Measurements from ENCODE around the gene HBG2.

The HBG2 gene

DNA sequence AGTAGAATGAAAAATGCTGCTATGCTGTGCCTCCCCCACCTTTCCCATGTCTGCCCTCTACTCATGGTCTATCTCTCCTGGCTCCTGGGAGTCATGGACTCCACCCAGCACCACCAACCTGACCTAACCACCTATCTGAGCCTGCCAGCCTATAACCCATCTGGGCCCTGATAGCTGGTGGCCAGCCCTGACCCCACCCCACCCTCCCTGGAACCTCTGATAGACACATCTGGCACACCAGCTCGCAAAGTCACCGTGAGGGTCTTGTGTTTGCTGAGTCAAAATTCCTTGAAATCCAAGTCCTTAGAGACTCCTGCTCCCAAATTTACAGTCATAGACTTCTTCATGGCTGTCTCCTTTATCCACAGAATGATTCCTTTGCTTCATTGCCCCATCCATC lies 30.1 kb upstream of the HBG2 start:
- TF ChIP-seq POLR2AphosphoS5 (IDR thresholded peaks at IDR 0.05; ENCODE audit: low read depth, low read length) (no peak), SIN3A (IDR thresholded peaks at IDR 0.05; ENCODE audit: borderline replicate concordance, insufficient read depth, low read length) (no peak), FOXP2 (optimal IDR thresholded peaks at IDR 0.05; ENCODE audit: borderline replicate concordance, extremely low read depth, extremely low read length, insufficient read depth) (no peak), REST (IDR thresholded peaks at IDR 0.05; ENCODE audit: insufficient read depth in 1 of 2, low read depth in 2 of 2, low read length in 2 of 2) (no peak), TAF1 (IDR thresholded peaks at IDR 0.05; ENCODE audit: borderline replicate concordance, insufficient read depth, low read length) (no peak)

DNA sequence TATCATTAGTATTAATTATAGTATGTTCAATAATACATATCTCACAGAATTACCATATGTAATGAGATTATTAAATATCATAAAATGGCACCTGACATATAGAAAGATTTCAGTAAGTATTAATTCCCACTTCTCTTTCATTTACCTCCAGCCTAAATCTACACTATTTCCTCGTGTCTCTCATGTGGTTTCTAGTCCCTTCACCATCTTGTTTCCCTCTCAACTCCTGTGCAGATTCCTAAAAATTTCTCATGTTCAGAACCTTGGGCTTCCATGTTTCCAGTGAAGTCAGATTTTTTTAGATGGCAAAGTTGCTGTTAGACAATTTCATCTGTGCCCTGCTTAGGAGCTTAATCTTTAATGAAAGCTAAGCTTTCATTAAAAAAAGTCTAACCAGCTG lies 29.3 kb upstream of the HBG2 start:
- TF ChIP-seq FOXP2 (optimal IDR thresholded peaks at IDR 0.05; ENCODE audit: borderline replicate concordance, extremely low read depth, extremely low read length, insufficient read depth) (no peak), TAF1 (IDR thresholded peaks at IDR 0.05; ENCODE audit: borderline replicate concordance, insufficient read depth, low read length) (no peak), REST (IDR thresholded peaks at IDR 0.05; ENCODE audit: insufficient read depth in 1 of 2, low read depth in 2 of 2, low read length in 2 of 2) (no peak), SIN3A (IDR thresholded peaks at IDR 0.05; ENCODE audit: borderline replicate concordance, insufficient read depth, low read length) (no peak), POLR2AphosphoS5 (IDR thresholded peaks at IDR 0.05; ENCODE audit: low read depth, low read length) (no peak)

GRCh38 chr11:5283086-5283485 lies 28.5 kb upstream of the HBG2 start:
- TF ChIP-seq POLR2AphosphoS5 (IDR thresholded peaks at IDR 0.05; ENCODE audit: low read depth, low read length) (no peak), REST (IDR thresholded peaks at IDR 0.05; ENCODE audit: insufficient read depth in 1 of 2, low read depth in 2 of 2, low read length in 2 of 2) (no peak), SIN3A (IDR thresholded peaks at IDR 0.05; ENCODE audit: borderline replicate concordance, insufficient read depth, low read length) (no peak), TAF1 (IDR thresholded peaks at IDR 0.05; ENCODE audit: borderline replicate concordance, insufficient read depth, low read length) (no peak), FOXP2 (optimal IDR thresholded peaks at IDR 0.05; ENCODE audit: borderline replicate concordance, extremely low read depth, extremely low read length, insufficient read depth) (no peak)

- TF ChIP-seq REST (IDR thresholded peaks at IDR 0.05; ENCODE audit: insufficient read depth in 1 of 2, low read depth in 2 of 2, low read length in 2 of 2) (no peak), FOXP2 (optimal IDR thresholded peaks at IDR 0.05; ENCODE audit: borderline replicate concordance, extremely low read depth, extremely low read length, insufficient read depth) (no peak), SIN3A (IDR thresholded peaks at IDR 0.05; ENCODE audit: borderline replicate concordance, insufficient read depth, low read length) (no peak), TAF1 (IDR thresholded peaks at IDR 0.05; ENCODE audit: borderline replicate concordance, insufficient read depth, low read length) (no peak), POLR2AphosphoS5 (IDR thresholded peaks at IDR 0.05; ENCODE audit: low read depth, low read length) (no peak)
Observed at GRCh38 chr11:5282628-5283027, 28.0 kb upstream of the HBG2 start.

GRCh38 chr11:5281596-5281995 lies 27.0 kb upstream of the HBG2 start:
- TF ChIP-seq TAF1 (IDR thresholded peaks at IDR 0.05; ENCODE audit: borderline replicate concordance, insufficient read depth, low read length), result no peak
- TF ChIP-seq POLR2AphosphoS5 (IDR thresholded peaks at IDR 0.05; ENCODE audit: low read depth, low read length), result no peak
- no peak for TF ChIP-seq SIN3A (IDR thresholded peaks at IDR 0.05; ENCODE audit: borderline replicate concordance, insufficient read depth, low read length)
- no peak for TF ChIP-seq FOXP2 (optimal IDR thresholded peaks at IDR 0.05; ENCODE audit: borderline replicate concordance, extremely low read depth, extremely low read length, insufficient read depth)
- no peak for TF ChIP-seq REST (IDR thresholded peaks at IDR 0.05; ENCODE audit: insufficient read depth in 1 of 2, low read depth in 2 of 2, low read length in 2 of 2)

All from PFSK-1 (cell line).